Measurements from ENCODE around the gene FASTKD3.

The FASTKD3 gene

DNA sequence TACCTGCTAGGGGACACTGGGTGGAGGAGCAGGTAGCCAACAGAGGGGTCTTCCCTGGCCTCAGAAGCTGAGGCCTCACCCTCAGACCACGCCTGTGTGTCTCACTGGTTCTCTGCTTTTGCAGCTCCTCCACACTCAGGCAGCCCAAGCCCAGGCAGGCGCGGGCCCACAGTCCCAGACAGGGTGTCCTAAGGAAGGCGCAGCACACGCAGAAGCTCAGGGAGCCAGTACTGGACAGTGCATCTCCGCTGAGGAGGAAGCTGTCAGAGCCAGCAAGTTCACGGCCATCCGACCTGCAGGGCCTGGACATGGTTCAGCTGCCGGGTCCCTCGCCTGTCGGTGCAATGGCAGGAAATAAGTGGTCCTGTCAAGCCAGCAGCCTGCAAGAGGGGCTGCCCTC is 43.2 kb downstream of the FASTKD3 start:
- no peak overlapping the region for H3K4me3 ChIP-seq (ENCODE audit: low read depth, low read length)
- TF ChIP-seq, protein P1, sequence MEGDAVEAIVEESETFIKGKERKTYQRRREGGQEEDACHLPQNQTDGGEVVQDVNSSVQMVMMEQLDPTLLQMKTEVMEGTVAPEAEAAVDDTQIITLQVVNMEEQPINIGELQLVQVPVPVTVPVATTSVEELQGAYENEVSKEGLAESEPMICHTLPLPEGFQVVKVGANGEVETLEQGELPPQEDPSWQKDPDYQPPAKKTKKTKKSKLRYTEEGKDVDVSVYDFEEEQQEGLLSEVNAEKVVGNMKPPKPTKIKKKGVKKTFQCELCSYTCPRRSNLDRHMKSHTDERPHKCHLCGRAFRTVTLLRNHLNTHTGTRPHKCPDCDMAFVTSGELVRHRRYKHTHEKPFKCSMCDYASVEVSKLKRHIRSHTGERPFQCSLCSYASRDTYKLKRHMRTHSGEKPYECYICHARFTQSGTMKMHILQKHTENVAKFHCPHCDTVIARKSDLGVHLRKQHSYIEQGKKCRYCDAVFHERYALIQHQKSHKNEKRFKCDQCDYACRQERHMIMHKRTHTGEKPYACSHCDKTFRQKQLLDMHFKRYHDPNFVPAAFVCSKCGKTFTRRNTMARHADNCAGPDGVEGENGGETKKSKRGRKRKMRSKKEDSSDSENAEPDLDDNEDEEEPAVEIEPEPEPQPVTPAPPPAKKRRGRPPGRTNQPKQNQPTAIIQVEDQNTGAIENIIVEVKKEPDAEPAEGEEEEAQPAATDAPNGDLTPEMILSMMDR (IDR thresholded peaks at IDR 0.05; ENCODE audit: low read depth, low read length), result no peak
- in situ Hi-C loops (cut with HindIII; ENCODE audit: low sequenced_read_pairs), result no loop called here
- DNase-seq (ENCODE audit: low read depth, low spot score), result no peak

DNA sequence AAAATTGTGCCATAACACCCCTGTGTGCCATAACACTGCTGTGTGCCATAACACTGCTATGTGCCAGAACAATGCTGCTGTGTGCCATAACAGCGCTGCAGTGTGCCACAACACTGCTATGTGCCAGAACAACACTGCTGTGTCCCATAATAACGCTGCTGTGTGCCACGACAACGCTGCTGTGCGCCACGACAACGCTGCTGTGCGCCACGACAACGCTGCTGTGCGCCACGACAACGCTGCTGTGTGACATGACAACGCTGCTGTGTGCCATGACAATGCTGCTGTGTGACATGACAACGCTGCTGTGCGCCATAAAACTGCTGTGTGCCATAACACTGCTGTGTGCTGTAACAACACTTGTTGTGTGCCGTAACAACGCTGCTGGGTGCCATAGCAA is 43.8 kb downstream of the FASTKD3 start:
- in situ Hi-C loops (cut with HindIII; ENCODE audit: low sequenced_read_pairs), result no loop called here
- TF ChIP-seq, protein P1 (IDR thresholded peaks at IDR 0.05; ENCODE audit: low read depth, low read length), result no peak
- H3K4me3 ChIP-seq (ENCODE audit: low read depth, low read length), result no peak overlapping the region
- no peak for DNase-seq (ENCODE audit: low read depth, low spot score)

DNA sequence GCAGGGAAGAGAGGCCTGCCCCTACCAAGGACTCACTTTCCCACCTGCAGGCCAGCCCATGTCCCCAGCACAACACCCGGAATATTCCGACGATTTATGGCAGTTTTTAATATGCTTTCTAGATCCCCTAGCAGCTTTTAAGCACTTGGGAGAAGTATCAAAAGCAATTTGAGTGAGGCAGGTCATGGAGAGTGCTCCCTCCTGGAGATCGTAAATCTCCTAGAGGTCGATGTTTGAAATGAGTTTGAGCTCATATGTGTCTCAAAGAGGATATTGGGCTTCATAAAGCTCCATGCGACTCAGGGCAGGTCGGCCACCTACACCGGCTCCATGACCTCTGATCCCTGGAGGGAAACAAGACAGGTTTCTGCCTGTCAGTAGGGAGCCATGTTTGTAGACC is 45.2 kb downstream of the FASTKD3 start:
- no peak for DNase-seq (ENCODE audit: low read depth, low spot score)
- no peak overlapping the region for H3K4me3 ChIP-seq (ENCODE audit: low read depth, low read length)
- in situ Hi-C loops (cut with HindIII; ENCODE audit: low sequenced_read_pairs), result no loop called here
- TF ChIP-seq, protein P1 (IDR thresholded peaks at IDR 0.05; ENCODE audit: low read depth, low read length), result no peak

DNA sequence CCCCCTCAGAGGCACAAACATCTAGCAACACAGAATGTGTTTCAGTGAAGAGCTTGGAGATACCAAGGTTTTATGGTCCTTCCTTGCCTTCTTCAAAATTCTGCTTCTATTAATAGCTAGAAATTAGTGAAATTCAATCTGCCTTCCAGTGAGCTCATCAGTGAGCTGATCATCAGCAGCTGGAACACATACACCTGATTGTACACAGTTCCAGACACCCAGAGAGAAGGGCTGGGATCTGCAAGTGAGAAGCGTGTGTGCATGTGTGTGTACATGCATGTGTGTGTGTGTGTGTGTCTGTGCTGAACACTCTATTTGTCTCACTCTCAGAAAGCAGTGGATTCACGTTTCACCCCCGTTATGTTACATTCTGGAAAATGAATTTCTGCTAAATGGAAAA is 46.4 kb downstream of the FASTKD3 start:
- DNase-seq (ENCODE audit: low read depth, low spot score), result no peak
- TF ChIP-seq, protein P1 (IDR thresholded peaks at IDR 0.05; ENCODE audit: low read depth, low read length), result no peak
- H3K4me3 ChIP-seq (ENCODE audit: low read depth, low read length), result no peak overlapping the region
- in situ Hi-C loops (cut with HindIII; ENCODE audit: low sequenced_read_pairs), result no loop called here

DNA sequence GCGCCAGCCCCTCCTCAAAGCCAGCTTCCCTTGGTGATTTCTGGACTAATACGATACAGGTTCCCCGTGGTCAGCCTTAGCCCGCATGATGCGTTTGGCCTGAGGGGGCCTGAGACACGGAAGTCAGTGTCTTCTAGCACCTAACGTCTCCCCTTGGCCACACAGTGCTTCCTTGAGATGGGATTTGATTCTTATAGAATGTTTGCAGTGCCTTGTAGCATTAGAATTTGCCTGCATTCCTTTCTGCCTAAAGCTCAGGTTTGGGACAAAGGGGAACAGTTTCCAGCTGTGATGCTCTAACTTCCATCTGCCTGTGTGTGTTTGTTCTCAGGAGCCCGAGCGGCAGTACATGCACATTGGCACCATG is 52.3 kb downstream of the FASTKD3 start:
- TF ChIP-seq, protein P1 (IDR thresholded peaks at IDR 0.05; ENCODE audit: low read depth, low read length), result no peak
- no peak overlapping the region for H3K4me3 ChIP-seq (ENCODE audit: low read depth, low read length)
- in situ Hi-C loops (cut with HindIII; ENCODE audit: low sequenced_read_pairs), result no loop called here
- DNase-seq (ENCODE audit: low read depth, low spot score), result no peak

DNA sequence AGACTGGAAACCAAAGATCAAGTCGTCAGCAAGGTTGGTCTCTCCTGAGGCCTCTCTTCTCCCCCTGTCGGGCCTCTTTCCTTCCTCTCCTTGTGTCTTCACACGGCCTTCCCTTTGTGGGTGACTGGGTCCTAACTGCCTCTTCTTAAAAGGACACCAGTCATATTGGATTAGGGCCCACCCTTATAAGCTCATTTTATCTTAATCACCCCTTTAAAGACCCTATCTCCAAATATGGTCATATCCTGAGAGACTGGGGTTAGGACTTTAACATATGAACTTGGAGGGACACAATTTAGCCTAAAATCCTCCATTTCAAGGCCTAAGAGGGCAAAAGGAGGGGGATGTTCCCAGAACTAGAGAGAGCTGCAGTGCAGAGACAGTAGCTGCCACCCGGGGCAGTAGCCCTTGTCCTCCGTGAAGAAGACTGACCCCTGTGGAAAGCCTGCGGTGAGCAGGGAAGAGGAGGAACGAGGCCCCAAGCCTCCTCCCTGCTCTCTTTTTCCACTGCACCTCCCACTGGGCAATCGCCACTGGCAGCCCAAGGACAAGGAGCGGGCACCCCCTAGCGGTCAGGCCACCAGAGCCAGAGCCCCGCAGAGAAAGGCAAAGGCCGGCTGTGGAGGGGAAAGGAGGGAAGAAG is 52.8 kb downstream of the FASTKD3 start:
- DNase-seq (ENCODE audit: low read depth, low spot score), result peak; percentile 46
- TF ChIP-seq, protein P1 (IDR thresholded peaks at IDR 0.05; ENCODE audit: low read depth, low read length), result peak; percentile 91
- in situ Hi-C loops (cut with HindIII; ENCODE audit: low sequenced_read_pairs), result no loop called here
- H3K4me3 ChIP-seq (ENCODE audit: low read depth, low read length), result no peak overlapping the region

DNA sequence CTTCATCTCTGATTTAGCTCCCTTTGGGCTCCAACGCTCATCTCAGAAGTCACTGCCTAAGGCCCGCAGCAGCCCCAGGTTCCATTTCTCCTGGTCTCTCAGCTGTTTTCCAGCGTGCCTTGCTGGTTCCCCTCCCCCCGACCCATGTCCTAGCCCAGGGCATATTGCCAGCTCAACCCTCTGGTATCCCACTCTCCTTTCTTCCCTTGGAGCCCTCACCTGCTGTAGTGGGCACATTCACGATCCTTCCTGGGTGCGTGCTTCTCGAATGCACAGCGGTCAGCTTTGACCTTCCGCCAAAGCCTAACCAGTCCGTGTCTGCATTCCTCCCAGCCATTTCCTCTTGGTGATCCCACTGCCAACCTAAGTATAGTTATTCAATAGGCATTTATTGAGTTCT is 54.0 kb downstream of the FASTKD3 start:
- no peak for DNase-seq (ENCODE audit: low read depth, low spot score)
- in situ Hi-C loops (cut with HindIII; ENCODE audit: low sequenced_read_pairs), result no loop called here
- TF ChIP-seq, protein P1 (IDR thresholded peaks at IDR 0.05; ENCODE audit: low read depth, low read length), result no peak

More for the DNA sequence above, 54.0 kb downstream of the FASTKD3 start:
- no peak overlapping the region for H3K4me3 ChIP-seq (ENCODE audit: low read depth, low read length)
